PC-3 (cell line): ENCODE data around the gene RIPOR2. TPM values are rescaled to one million over a fixed set of nuclear protein-coding genes. Genes with fewer than 3 reads are reported as not detected.

Source experiments
- ATAC-seq: fragments of 200-7000 bp; cut with Tn5 transposase; 2 replicates; pipeline ENCODE4 v1.9.1; 2020; ENCODE audit warnings: mild to moderate bottlenecking, moderate library complexity
- BruUV-seq: library from RNA; stranded (reverse); fragments of 400-500 nt; replicated peaks from 2 replicates; lab custom pipeline; 2021; lab: Mats Ljungman, UMichigan
- CTCF ChIA-PET: fragments of 300-600 bp; sonication (Branson Sonifier 250); formaldehyde crosslinking; loops from one replicate; lab custom pipeline; 2022; ENCODE audit warnings: antibody characterized with exemption; lab: Charles Lee
- POLR2A ChIA-PET: fragments of 300-600 bp; sonication (Branson Sonifier 250); formaldehyde crosslinking; loops from one replicate; lab custom pipeline; 2022; ENCODE audit warnings: antibody characterized with exemption; ENCODE audit not compliant: unreplicated experiment; lab: Charles Lee
- DNase-seq: peaks from one replicate; pipeline ENCODE4 v3.0.0-alpha.2; 2015
- H2AFZ ChIP-seq: fragments of 300-600 bp; sonication (generic); 2 replicates; pipeline ENCODE4 v1.6.0; 2016; ENCODE audit warnings: antibody characterized with exemption, low read length
- H3F3A ChIP-seq: fragments of 300-600 bp; sonication (generic); one replicate; pipeline ENCODE4 v1.6.0; 2017; ENCODE audit warnings: antibody characterized with exemption, low read length, control low read depth, mild to moderate bottlenecking; ENCODE audit not compliant: unreplicated experiment
- H3K27ac ChIP-seq: fragments of 300-600 bp; sonication (generic); 2 replicates; pipeline ENCODE4 v1.5.1; 2016; ENCODE audit warnings: mild to moderate bottlenecking, low read length
- H3K27me3 ChIP-seq: fragments of 300-600 bp; sonication (generic); 2 replicates; pipeline ENCODE4 v1.6.1; 2016; ENCODE audit warnings: low read length, mixed read lengths
- H3K36me3 ChIP-seq: fragments of 300-600 bp; sonication (generic); 2 replicates; pipeline ENCODE4 v1.6.1; 2016; ENCODE audit warnings: low read depth, mixed run types, low read length, mixed read lengths
- H3K4me1 ChIP-seq: fragments of 300-600 bp; sonication (generic); 2 replicates; pipeline ENCODE4 v1.5.1; 2016; ENCODE audit warnings: low read length; ENCODE audit not compliant: insufficient read depth
- H3K4me2 ChIP-seq: fragments of 300-600 bp; sonication (generic); 2 replicates; pipeline ENCODE4 v1.6.0; 2016; ENCODE audit warnings: low read length
- H3K4me3 ChIP-seq: fragments of 300-600 bp; sonication (generic); 2 replicates; pipeline ENCODE4 v1.5.1; 2016; ENCODE audit warnings: mild to moderate bottlenecking, low read length, mixed read lengths
- H3K79me2 ChIP-seq: fragments of 300-600 bp; sonication (generic); 2 replicates; pipeline ENCODE4 v1.6.1; 2017; ENCODE audit warnings: low read length, mixed read lengths
- H3K9ac ChIP-seq: fragments of 300-600 bp; sonication (generic); 2 replicates; pipeline ENCODE4 v1.6.0; 2016; ENCODE audit warnings: mild to moderate bottlenecking, low read length
- H3K9me2 ChIP-seq: fragments of 300-600 bp; sonication (generic); replicated peaks from 2 replicates; pipeline ENCODE4 v1.6.1; 2016; ENCODE audit warnings: mixed run types, low read length, mixed read lengths
- H3K9me3 ChIP-seq: fragments of 300-600 bp; sonication (generic); 2 replicates; pipeline ENCODE4 v1.6.1; 2016; ENCODE audit warnings: low read length, mixed read lengths
- H4K20me1 ChIP-seq: fragments of 300-600 bp; sonication (generic); 2 replicates; pipeline ENCODE4 v1.6.1; 2016; ENCODE audit warnings: low read length, mixed read lengths
- EZH2 ChIP-seq: fragments of 300-600 bp; sonication (generic); IDR thresholded peaks from one replicate; pipeline ENCODE4 v1.6.1; 2017; ENCODE audit warnings: antibody characterized with exemption, mild to moderate bottlenecking, low read length; ENCODE audit not compliant: unreplicated experiment
- EZH2phosphoT487 ChIP-seq: fragments of 300-600 bp; sonication (generic); IDR thresholded peaks from 2 replicates; pipeline ENCODE4 v1.6.1; 2018; ENCODE audit warnings: mild to moderate bottlenecking, antibody characterized with exemption, low read length, borderline replicate concordance
- intact Hi-C: fragments of 100-400 bp; cut with micrococcal nuclease; formaldehyde crosslinking; loops from 2 replicates; pipeline ENCODE4 v1.9.0; 2023
- total RNA-seq: library from RNA; depleted of rRNA; stranded (reverse); fragments of >200 nt; gene quantifications from 2 replicates; pipeline ENCODE4 v1.2.3, GENCODE V29; 2014
- TF ChIP-seq, protein P1 (sequence below): fragments of 300-600 bp; sonication (generic); conservative IDR thresholded peaks from 2 replicates; pipeline ENCODE4 v1.5.1; 2017; ENCODE audit warnings: antibody characterized with exemption, low read depth, mild to moderate bottlenecking, low read length

RIPOR2 gene
- total RNA-seq, 1 experiment from 2014 or later, result 0.44 TPM

DNA sequence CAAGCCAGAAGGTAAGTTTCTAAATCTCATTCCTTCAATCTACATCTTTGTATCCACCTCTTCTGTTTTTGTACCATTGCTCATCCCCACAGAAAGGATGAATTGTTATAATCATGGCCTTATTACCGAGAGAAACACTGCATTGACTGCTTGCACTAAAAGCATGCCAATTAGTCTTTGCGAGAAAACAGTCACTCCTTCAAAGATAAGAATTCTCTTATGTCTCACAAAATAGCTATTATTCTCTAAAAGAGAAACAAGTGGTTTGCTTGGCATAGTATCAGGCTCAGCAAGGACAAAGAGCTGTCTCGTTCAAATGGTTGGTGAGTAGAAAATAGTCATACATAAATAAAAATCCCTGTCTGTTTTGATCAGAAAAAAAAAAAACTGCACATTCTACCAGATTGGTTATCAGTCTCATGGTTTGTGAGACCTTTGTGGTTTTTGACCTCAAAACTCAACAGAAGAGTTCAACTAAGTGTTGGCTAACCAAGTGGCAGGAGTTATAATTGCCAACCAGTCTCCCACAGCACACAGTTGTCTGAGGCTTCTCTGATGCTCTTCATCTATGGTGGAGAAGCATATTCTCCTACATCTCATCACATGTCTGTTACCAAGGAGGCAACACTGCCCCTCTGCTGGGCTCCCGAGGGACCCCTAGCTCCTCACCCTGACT, 101.9 kb downstream of the RIPOR2 start:
- intact Hi-C loops, result no loop called here
- CTCF ChIA-PET, result no interaction called here
- no peak overlapping the region for H3K9ac ChIP-seq
- H3K9me2 ChIP-seq, result no peaks in the 10 kb centered on the region
- no peak for ATAC-seq
- no peaks in the 10 kb centered on the region for H3F3A ChIP-seq
- H4K20me1 ChIP-seq, result no peaks in the 10 kb centered on the region
- POLR2A ChIA-PET, result no interaction called here
- no peaks in the 10 kb centered on the region for H3K4me1 ChIP-seq
- H3K79me2 ChIP-seq, result no peaks in the 10 kb centered on the region
- no peak overlapping the region for H3K4me2 ChIP-seq
- H2AFZ ChIP-seq, result no peak overlapping the region
- no peaks in the 10 kb centered on the region for H3K36me3 ChIP-seq
- H3K4me3 ChIP-seq, result no peak overlapping the region
- no TSS peak for BruUV-seq
- H3K27ac ChIP-seq, result no peak overlapping the region
- no peaks in the 10 kb centered on the region for H3K27me3 ChIP-seq
- no peaks in the 10 kb centered on the region for H3K9me3 ChIP-seq
- no peak for TF ChIP-seq EZH2
- TF ChIP-seq, protein P1, sequence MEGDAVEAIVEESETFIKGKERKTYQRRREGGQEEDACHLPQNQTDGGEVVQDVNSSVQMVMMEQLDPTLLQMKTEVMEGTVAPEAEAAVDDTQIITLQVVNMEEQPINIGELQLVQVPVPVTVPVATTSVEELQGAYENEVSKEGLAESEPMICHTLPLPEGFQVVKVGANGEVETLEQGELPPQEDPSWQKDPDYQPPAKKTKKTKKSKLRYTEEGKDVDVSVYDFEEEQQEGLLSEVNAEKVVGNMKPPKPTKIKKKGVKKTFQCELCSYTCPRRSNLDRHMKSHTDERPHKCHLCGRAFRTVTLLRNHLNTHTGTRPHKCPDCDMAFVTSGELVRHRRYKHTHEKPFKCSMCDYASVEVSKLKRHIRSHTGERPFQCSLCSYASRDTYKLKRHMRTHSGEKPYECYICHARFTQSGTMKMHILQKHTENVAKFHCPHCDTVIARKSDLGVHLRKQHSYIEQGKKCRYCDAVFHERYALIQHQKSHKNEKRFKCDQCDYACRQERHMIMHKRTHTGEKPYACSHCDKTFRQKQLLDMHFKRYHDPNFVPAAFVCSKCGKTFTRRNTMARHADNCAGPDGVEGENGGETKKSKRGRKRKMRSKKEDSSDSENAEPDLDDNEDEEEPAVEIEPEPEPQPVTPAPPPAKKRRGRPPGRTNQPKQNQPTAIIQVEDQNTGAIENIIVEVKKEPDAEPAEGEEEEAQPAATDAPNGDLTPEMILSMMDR, result no peak
- no peak for DNase-seq

DNA sequence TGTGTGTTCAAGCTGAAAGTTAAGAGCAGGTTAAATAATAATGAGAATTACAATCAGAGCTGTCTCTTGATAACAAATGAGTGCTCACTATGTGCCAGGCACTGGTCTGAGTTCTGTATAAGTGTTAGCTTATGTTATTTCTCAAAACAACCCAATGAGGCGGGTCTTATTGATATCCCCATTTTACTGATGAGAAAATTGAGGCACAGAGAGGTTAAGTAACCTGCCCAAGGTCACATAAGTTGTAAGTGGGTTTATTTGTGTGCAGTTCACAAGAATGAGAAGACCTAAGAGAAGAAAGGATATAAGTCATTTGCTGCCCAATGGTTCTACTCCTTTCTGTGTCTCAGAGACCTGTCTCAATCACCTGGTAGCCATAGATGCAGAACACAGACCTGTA, 103.0 kb downstream of the RIPOR2 start:
- Histone ChIP-seq H3K9me2 (no peaks in the 10 kb centered on the region), H3K27me3 (no peaks in the 10 kb centered on the region), H3K9me3 (no peaks in the 10 kb centered on the region), H3K9ac (no peak overlapping the region), H3K4me2 (no peak overlapping the region), H3K79me2 (no peaks in the 10 kb centered on the region), H4K20me1 (no peaks in the 10 kb centered on the region), H3K27ac (no peak overlapping the region), H3K4me1 (no peaks in the 10 kb centered on the region), H3F3A (no peaks in the 10 kb centered on the region), H3K4me3 (no peak overlapping the region), H2AFZ (no peak overlapping the region), H3K36me3 (no peaks in the 10 kb centered on the region)
- TF ChIP-seq, protein P1, result no peak
- TF ChIP-seq EZH2phosphoT487 (no peak), EZH2 (no peak)
- ChIA-PET POLR2A (no interaction called here), CTCF (no interaction called here)
- no TSS peak for BruUV-seq
- ATAC-seq (no peak), DNase-seq (no peak)
- intact Hi-C loops, result no loop called here
